Gastroesophageal sphincter (tissue), 3 donors: Measurements from ENCODE around the gene CIAO3.

Source experiments
- CTCF ChIP-seq, 4 experiments: fragments of 200-600 bp in 2 of 4; fragments of 450-650 bp in 2 of 4; sonication (generic) in 1 of 4; IDR thresholded peaks; one replicate each; pipeline ENCODE4 v1.5.1; 2017 to 2019; ENCODE audit warnings: antibody characterized with exemption in 4 of 4, mild to moderate bottlenecking in 2 of 4, moderate library complexity in 2 of 4
- EP300 ChIP-seq: sonication (generic); formaldehyde crosslinking; IDR thresholded peaks from one replicate; pipeline ENCODE4 v1.6.1; 2017; ENCODE audit warnings: antibody characterized with exemption, mild to moderate bottlenecking
- POLR2A ChIP-seq, 2 donors: fragments of 450-650 bp; IDR thresholded peaks; one replicate each; pipeline ENCODE4 v1.6.1; 2017; ENCODE audit warnings: antibody characterized with exemption in 2 of 2, mild to moderate bottlenecking in 2 of 2, moderate library complexity in 1 of 2
- POLR2AphosphoS5 ChIP-seq: sonication (generic); formaldehyde crosslinking; IDR thresholded peaks from one replicate; pipeline ENCODE4 v1.6.1; 2017; ENCODE audit warnings: antibody characterized with exemption

- no peak for TF ChIP-seq POLR2A (IDR thresholded peaks at IDR 0.05)
- TF ChIP-seq CTCF (IDR thresholded peaks at IDR 0.05), result peak in 3 of 4 experiments; percentile 90 to 98 (median 93)
- TF ChIP-seq POLR2AphosphoS5, result no peak
- no peak for TF ChIP-seq EP300
These were observed 29.1 kb downstream of the CIAO3 start for GRCh38 chr16:711548-712320.
